Activated CD8-positive, alpha-beta memory T cell treated with anti-CD3 and anti-CD28 coated beads, Interleukin-2, amount 50 U/mL, for 1 hour (primary cell): Measurements from ENCODE around the gene CSRP2.

Experiments
- DNase-seq: peaks from one replicate; pipeline ENCODE4 v3.0.0-alpha.2; 2020; ENCODE audit errors: extremely low read depth

The CSRP2 gene

DNA sequence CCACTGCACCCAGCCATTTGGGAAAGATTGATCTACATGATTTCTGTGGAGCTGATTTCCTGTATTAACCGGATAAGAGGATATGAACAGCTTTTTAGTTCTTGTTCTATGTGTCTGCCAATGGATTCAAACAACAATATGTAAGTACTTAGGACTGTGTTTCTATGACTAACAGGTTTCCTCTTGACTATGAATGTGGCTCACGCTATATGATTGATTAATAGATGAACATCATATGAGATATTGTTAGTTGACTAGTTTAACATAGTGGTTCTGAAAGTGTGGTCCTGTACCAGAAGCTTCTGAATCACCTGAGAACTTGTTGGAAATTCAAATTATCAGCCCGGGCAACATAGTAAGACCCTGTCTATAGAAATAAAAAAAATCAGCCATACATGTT, 12.8 kb upstream of the CSRP2 start:
- DNase-seq: no peak

DNA sequence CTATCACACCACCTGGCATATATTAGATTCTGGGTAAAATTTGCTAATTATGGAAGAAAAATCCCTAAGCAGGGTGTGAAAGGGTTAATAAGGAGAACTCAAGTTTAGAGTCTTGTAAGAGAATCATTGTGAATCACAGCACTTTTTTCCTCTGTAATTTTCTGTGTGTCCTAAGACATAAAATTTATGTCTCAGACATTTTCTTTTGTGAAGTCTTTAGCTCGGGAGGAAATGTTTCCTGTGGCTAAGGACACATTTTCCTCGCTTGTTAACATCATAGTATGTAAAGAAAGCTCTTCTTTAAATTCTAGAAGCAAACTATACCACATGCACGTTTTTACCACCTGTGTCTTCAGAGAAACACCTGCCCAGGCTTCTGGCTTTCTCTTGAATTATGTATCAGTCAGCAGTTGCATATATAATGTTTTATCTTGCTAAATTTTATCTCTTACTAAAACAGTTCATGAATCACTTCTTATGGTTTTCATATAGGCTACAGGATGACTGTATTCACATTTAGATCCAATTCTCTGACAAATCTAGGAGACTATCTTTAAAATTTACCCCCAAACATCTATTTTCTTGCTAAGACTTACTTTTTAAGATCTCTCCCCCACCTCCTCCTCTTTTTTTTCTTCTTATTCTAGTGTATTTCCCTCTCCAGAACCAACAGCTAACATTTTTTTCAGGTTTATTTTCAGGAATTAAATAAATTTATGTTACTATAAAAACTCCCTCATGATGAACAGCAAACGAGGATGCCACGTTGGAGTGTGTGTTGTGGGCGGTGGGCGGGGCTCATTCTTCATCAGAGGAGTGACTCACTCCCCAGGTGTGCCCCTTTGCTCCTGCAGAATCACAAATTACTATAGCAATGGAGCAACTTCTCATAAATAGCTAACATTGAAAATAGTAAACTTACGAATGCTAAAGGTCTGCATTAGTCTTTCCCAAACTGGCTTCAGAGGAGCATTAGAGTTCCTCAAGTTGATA, 11.6 kb upstream of the CSRP2 start:
- DNase-seq: no peak

DNA sequence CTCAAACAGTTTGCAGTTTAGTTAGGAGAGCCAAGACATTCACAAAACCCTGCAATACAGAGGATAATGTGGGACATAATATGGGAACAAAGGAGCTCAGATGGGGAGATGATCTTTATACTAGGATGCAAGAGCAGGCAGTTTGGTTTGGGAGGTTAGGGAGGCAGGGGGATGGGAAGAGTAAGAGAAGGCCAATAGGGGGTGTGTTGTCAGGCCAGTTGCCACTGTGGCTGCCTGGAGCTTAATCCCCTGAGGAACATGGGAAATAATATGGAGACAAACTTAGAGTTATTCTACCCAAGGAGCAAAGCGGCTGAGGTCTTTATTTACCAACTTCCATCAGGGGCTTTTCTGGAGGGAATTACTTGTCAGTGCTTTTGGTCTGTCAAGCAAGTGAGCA, 10.0 kb upstream of the CSRP2 start:
- DNase-seq: no peak

DNA sequence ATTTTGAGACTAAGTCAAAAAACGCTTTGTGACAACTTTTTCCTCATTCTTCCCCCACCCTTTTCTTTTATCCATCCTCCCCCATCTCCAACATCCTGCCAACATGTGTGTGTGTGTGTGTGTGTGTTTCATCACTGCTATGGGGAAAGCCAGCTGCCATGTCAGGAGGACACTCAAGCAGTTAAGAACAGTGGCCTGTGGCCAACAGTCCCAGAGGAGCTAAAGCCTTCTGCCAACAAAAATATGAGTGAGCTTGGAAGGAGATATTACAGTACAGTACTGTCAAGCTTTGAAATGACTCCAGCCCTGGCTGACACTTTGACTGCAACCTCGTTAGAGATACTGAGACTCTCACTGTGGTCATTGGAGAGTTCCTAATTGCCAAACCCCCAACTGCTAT, 5.0 kb upstream of the CSRP2 start:
- no peak for DNase-seq

DNA sequence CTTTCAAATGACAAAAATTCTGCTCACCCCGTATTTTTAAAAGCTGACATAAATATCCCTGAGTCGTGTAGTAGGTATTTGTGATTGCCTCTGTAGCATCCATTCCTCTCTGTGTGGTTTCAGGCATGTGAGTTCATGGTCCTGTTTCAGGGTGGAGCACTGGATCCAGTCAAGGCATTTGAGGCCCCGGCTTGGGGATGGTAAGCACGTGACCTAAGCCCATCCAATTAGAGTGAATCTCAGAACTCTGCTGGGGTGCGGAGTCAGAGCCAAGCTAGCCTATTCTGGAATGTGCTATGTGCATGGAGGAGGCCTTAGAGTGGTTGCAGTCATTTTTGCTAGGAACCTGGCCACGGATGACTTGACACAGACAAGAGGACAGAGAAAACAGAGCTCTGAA, 4.3 kb upstream of the CSRP2 start:
- no peak for DNase-seq

DNA sequence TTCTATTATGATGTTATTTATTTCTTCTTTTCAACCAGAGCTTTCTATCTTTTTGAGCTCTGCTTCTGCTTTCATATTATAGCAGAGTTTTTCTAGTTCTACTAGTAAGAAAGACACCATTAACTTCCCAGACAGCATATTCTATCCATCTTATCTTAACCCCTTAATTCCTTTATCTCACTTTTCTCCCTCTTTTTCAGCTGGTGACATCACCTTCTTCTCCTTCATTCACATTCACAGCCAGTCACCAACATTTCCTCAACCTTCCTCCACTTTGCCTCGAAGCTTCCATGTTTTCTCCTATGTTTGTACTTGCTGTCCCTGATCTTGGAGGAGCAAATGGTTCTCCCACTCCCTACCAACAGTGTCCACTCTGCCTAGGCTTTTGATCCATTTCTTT, 3.5 kb upstream of the CSRP2 start:
- DNase-seq: no peak

DNA sequence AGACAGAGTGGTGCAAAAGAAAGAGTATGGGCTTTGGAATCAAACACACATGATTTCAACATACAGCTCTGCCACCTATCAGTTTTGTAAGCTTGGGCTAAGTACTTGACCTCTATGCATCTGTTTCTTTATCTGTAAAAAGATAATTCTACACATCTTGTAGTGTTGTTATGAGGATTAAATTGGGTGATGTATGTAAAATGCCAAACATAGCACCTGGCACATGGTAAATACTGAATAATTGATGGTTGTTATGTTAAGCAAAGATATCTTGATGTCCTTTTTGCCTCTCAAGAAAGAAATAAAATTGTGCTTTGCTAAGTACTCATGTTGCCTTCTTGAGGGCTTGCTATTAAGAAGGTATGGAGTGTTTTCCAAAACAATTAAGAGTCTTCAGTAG, 2.3 kb upstream of the CSRP2 start:
- no peak for DNase-seq

DNA sequence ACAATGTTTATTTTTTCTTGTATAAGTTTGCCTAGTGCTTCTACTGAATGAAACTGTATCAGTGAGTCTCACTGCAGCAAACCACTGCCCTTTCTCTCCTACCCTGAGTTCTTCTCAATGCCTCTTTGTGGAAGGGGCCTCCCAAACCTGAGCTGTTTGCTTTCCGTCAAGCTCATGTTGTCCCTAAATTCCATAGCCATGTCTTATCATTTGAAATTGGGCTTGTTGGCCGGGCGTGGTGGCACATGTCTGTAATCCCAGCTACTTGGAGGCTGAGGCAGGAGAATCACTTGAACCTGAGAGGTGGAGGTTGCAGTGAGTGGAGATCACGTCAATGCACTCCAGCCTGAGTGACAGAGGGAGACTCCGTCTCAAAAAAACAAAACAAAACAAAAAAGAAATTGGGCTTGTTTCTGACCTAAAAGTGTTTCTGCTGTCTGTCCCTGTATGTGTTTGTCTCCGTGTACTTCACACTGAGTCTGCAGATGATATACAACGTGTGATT, 1.8 kb upstream of the CSRP2 start:
- no peak for DNase-seq

DNA sequence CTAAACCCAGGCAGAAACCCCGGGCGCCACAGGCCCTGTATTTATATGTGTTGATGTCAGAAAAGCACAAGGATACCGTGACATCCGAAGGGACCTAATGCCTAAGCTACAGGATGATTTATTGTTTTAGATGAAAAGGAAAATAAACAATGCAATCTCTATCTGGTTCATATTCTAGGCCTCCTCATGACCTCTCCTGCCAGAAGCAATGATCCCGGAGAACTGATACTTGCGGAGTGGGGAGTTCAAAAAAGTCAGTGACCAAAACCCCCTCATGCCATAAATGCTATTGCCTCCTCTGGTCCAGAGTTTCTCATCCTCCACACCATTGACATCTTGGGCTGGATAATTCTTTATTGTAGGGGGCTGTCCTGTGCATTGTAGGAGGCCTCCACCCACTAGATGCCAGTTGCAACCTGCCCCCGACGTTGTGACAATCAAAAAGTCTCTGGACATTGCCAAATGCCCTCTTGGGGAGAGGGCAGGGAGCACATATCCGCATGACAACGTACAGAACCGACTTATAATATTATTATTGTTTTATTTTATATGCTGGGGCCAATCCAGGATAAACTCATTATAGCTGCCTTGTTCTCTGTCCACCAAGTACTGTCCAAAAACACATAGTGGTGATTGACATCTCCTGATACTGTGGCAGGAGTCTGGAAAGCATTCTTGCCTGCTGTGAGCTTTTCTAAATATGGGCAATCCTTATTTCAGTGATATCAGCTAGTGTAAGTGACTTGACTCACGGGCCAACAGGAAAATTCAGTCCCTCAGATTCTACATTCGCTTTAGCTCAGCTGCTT, 1.1 kb upstream of the CSRP2 start:
- DNase-seq: no peak

DNA sequence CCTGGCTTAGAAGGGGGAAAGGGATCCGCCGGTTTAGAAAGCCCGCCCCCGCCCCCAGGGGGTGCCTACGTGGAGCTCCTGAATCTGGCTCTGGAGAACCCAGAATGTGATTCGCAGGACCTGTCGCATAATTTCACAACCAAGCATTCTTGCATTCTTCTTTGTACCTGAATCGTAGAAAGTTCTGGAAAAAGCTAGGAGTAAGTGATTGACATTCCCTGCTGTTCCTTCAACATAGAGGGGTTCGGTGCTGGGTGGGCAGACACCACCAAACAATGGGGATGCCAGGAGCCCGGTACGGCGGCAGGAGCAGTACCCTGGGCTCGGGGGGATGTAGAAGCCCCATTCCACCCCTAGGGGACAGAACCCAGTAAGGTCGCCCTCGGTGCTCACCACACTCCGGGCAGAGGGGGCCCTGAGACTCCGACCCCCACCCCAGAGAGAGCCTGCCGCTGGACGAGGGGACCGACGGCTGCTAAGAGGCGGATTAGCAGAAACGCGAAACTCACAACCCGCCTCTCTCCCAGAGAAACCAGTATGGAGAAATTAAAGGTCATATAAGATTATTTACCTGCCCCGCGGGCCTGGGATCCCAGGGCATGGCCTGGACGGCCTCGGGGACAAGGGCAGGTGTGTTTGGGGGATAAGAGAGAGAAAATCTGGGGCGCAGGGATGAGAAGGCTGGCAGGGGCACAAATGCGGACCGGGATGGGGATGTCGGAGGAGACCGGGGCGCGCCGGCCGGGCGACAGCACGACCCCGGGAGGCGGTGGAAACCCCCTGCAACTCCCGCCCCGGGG, 520 bp downstream of the CSRP2 start:
- no peak for DNase-seq

DNA sequence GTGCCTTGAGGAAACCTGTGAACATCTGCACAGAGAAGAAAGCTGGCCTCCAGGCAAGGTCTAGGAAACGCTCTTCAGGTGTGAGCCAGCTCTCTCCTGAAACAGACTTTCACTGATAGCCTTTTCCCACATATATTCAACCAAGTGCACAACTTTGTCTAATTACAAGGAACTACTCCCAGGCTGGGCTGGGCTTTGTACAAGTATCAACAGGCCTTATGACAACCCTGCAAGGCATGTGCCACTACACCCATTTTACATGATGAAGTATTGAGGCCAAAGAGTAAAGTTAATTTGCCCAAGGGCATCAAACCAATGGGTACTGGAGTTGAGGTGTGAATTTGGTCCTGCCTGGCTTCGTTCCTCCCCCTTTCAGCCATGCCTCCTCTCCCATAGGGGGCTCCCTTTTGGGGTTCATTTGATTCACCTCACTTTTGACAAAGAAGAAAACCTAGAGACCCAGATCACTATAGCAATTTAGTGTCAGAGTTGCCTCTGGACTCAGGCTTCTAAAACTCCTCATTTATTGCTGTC, 2.1 kb downstream of the CSRP2 start:
- no peak for DNase-seq

DNA sequence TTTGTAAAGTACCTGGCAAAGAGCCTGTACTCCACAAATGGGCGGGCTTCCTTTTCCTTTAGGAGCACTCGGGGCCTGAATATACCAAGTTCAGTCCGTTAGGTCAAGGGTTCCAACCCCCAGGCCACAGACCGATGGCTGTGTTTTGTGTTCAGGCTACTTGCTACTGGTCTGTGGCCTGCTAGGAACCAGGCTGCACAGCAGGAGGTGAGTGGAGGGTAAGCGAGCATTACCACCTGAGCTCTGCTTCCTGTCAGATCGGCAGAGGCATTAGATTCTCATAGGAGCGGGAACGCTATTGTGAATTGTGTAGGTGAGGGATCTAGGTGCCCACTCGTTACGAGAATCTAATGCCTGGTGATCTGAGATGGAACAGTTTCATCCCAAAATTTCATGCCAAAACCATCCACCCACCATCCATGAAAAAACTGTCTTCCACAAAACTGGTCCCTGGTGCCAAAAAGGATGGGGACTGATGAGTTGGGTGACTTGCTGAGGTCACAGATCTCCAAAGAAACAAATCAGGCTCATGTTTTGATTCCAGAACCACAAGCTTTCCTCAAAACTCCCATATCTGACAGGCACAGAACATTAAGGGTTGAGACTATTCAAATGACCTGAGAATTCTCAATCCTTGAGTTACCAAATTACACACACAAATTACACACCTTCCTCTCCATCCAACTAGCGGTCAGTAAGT, 4.2 kb downstream of the CSRP2 start:
- no peak for DNase-seq

DNA sequence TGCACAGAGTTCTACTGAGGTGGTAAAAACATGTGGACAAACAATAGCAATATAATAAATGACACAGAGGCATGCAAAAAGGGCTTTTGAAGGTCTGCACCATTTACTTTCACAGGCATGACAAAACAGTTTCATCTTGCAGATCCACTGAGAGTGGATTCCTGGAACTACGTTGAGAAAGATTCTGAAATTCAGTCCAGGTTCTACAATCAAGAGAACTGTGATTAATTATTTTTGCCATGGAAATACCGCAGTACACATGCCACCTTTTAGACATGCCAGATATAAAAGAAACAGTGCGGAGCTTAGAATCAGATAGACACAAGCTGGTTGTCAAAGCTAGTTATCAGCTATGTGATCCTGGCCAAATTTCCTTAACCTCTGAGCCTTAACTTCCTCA, 4.8 kb downstream of the CSRP2 start:
- no peak for DNase-seq

DNA sequence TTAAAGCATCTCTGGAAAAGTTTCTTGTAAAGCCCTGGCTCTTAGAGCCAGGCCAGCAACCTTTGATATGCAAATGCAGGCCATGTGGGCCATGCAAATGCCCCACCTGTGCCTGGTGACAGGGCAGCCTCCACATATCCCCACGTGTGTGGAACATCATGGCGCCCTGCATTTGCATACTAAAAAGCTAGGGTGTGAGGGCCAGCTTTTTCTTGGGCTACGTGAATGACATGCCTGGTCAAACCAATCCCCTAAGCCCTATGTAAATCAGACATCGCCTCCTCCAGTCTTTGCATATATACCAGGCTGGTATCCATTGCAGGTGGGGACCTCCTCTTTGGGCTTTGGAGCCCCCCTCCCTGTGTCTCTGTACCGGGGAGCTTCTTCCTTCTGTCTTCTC, 6.4 kb downstream of the CSRP2 start:
- DNase-seq: no peak

DNA sequence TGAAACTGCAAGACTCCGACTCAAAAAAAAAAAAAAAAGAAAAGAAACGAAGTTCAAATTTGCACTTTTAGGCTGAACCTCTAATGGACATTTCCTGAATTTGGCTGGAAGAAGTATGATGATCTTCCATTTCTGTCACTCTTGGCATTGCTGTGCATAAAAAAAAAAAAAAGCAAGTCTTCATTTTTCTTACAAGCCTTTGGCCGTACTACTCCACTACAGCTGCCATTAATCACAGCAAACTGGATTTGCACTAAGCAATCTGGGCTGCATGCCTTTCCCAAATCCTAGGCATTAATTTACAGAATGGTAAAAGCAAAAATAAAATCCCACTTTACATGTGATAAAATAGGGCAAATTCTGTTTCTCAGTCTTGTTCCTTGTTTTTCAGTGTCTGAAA, 7.1 kb downstream of the CSRP2 start:
- no peak for DNase-seq

DNA sequence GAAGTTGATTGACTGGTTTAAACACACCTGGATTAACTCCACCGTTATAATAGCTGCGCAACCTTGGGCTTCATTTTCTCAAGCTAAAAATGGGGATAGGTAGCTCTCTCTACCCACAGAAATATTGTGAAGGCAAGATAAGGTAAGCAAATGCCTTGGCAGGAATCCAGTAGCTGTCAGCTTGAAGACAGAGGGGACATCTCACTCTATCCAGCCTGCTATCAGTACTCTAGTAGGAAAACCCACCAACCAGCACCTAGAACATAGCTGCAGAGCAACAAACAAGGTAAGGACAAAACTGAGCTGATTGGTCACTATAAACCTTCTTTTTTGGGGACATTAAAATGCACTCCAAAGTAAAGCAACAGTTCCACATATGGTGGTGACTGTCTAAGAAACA, 7.7 kb downstream of the CSRP2 start:
- DNase-seq: no peak

DNA sequence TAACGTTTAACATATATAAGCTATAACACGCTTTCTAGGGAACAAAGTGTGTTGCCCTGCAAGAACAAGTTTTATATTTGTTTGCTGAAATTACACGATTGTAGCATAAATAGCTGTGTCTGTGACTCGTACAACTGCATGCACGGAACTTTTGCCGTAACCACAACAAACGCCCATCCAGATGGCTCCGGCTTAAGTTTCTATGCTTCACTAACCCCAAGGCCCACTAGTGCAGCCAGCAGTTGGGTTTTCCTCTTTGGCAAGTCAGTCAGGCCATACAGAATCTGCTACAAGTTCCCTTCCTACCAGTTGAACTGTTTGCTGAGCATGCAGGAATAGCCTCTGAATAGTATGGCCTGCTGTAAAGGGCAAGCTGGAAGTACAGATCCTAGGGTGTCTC, 12.1 kb downstream of the CSRP2 start:
- DNase-seq: no peak

DNA sequence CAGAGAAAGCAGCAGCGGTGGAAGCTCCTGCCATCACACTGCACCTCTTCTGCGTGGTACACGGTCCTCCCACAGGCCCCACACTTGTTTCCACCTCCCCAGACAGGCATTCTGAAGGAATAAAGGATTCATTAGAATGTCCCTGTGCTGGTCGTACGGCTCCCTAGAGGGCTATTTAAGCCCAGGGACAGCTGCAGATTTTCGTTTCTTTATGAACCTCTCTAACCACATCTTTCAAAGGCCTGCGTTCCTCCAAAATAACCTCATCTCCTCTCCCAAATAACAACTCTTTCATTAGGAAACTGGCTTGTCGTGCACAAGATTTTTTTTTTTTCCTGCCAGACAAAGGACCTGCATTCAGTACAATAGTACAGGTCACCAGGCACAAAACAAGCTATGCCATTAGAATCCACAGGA, 12.7 kb downstream of the CSRP2 start:
- no peak for DNase-seq

DNA sequence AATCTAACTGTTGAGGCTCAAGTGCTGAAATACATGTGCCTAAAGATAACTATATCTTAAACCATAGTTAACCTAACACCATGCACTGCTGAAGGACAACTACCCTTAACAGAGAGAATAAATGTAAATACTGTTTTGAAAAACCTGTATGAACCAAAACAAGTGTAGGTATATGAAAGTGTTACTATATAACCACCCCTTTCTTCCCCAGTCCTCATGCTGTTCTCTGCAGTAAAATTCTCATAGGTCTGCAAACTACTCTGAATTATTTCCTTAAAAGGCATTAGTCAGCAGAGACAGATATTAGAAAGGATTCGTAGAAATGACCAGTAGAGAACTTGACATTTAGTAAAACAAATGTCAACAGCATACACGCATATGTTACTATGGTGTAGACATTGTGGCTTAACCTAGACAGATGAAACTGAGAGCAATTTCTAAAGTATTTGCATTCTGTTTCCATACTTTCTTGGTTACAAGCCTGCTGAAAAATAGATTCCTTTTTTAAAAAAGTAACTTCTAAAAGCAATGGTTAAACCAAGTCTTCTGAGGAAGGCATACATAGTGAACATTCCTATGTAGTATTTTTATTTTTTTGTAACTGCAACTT, 13.9 kb downstream of the CSRP2 start:
- DNase-seq: no peak

DNA sequence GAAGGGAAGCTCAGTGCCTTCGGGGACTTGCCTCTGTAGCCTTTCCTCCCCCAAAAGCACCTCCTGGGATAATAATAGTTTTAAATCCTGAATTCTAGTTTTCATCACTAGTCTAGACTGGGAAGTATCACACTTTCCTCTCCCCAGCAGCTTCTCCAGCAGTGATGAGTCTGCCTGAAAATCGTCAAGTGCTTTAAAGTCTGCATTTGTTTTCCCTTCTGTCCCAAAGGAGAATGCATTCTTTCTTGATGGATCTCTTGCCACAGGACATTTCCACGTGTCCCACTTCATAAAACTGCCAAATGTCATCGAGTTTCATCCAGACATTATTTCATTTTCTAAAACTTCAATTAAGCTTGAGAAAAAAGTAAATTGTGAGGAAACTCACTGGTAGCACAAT, 15.0 kb downstream of the CSRP2 start:
- DNase-seq: no peak
